PC-3 (cell line): Measurements from ENCODE around the gene AOPEP.

ENCODE experiments used
- EZH2 ChIP-seq: fragments of 300-600 bp; sonication (generic); IDR thresholded peaks from one replicate; pipeline ENCODE4 v1.6.1; 2017; ENCODE audit warnings: antibody characterized with exemption, mild to moderate bottlenecking, low read length; ENCODE audit not compliant: unreplicated experiment
- EZH2phosphoT487 ChIP-seq: fragments of 300-600 bp; sonication (generic); IDR thresholded peaks from 2 replicates; pipeline ENCODE4 v1.6.1; 2018; ENCODE audit warnings: mild to moderate bottlenecking, antibody characterized with exemption, low read length, borderline replicate concordance
- TF ChIP-seq, protein P1 (sequence below): fragments of 300-600 bp; sonication (generic); conservative IDR thresholded peaks from 2 replicates; pipeline ENCODE4 v1.5.1; 2017; ENCODE audit warnings: antibody characterized with exemption, low read depth, mild to moderate bottlenecking, low read length

DNA sequence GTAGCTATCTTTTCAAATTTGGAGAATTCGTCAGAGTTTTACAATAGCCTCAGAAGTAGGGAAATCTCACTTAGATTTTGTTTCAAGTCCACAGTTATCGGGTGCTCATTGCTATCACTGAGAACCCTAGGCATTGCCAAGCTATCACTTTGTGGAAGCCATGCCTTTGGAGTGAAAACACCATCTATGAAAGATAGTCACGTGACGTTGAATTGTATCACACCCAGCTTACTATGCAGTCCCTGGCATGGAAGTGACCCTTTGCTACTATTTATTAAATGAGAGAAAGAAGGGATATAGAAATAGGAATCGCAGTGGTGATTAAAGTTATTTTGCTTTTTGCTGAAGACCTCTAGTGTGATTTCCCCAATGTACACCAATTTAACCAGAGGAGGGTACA is 97.2 kb downstream of the AOPEP start:
- TF ChIP-seq, protein P1, sequence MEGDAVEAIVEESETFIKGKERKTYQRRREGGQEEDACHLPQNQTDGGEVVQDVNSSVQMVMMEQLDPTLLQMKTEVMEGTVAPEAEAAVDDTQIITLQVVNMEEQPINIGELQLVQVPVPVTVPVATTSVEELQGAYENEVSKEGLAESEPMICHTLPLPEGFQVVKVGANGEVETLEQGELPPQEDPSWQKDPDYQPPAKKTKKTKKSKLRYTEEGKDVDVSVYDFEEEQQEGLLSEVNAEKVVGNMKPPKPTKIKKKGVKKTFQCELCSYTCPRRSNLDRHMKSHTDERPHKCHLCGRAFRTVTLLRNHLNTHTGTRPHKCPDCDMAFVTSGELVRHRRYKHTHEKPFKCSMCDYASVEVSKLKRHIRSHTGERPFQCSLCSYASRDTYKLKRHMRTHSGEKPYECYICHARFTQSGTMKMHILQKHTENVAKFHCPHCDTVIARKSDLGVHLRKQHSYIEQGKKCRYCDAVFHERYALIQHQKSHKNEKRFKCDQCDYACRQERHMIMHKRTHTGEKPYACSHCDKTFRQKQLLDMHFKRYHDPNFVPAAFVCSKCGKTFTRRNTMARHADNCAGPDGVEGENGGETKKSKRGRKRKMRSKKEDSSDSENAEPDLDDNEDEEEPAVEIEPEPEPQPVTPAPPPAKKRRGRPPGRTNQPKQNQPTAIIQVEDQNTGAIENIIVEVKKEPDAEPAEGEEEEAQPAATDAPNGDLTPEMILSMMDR = no peak
- TF ChIP-seq EZH2 (no peak), EZH2phosphoT487 (no peak)
